NT2/D1 (cell line): ENCODE results near the gene PTPRG.

Source experiments
- YY1 ChIP-seq: IDR thresholded peaks from 2 replicates; pipeline ENCODE4 v1.6.1; 2011; ENCODE audit not compliant: insufficient read length, insufficient read depth
- ZNF274 ChIP-seq: IDR thresholded peaks from 2 replicates; pipeline ENCODE4 v1.6.1; 2011; ENCODE audit warnings: mild to moderate bottlenecking, low read depth, low read length

- TF ChIP-seq YY1, result no peak
- TF ChIP-seq ZNF274, result no peak
Measured at GRCh38 chr3:62019906-62020305, 458.5 kb downstream of the PTPRG start.
